Spleen (tissue), 7 donors: Measurements from ENCODE around the gene SMARCC2.

Source experiments
- POLR2AphosphoS5 ChIP-seq, 3 donors: sonication (generic); formaldehyde crosslinking; IDR thresholded peaks; one replicate each; pipeline ENCODE4 v1.5.1; 2017; ENCODE audit warnings: antibody characterized with exemption in 3 of 3
- TF ChIP-seq, protein P1 (sequence below), 11 experiments: fragments of 200-600 bp in 7 of 11; fragments of 450-650 bp in 4 of 11; sonication (generic) in 4 of 11; IDR thresholded peaks in 8 of 11; conservative IDR thresholded peaks in 3 of 11; 1 replicate in 7 of 11; 2 replicates in 4 of 11; pipeline versions ENCODE4 v1.4.0 to v1.8.0; 2016 to 2021; ENCODE audit warnings: antibody characterized with exemption in 11 of 11, inconsistent platforms in 4 of 11, mild to moderate bottlenecking in 1 of 11
- donor health status: DM: no; HTN: no; CAD: no; lungs with moderate emphysema.
- donor health status: DM: no; HTN: no; CAD: no.
- donor health status: DM: no; HTN: no; CAD: no.

DNA sequence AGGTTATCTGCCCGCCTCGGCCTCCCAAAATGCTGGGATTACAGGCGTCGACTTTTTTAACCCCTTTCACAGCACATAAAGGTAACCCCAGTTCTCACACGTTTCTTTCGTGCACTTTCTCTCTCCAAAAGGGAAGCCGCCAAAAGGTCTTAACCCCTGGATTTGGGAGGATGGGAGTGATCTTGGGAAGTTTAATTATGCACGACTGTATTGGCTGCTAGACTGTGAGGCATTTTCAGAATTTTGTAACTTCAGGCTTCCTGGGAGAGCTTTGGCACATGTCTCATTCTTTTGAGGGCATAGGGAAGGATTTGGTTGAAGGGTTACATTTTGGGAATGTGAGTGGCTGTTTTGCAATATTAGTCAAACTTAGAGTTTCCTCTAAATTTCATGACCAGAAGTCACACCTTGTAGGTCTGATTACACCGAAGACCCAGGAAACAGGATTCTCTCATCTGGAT is 1.4 kb upstream of the SMARCC2 start:
- TF ChIP-seq, protein P1, sequence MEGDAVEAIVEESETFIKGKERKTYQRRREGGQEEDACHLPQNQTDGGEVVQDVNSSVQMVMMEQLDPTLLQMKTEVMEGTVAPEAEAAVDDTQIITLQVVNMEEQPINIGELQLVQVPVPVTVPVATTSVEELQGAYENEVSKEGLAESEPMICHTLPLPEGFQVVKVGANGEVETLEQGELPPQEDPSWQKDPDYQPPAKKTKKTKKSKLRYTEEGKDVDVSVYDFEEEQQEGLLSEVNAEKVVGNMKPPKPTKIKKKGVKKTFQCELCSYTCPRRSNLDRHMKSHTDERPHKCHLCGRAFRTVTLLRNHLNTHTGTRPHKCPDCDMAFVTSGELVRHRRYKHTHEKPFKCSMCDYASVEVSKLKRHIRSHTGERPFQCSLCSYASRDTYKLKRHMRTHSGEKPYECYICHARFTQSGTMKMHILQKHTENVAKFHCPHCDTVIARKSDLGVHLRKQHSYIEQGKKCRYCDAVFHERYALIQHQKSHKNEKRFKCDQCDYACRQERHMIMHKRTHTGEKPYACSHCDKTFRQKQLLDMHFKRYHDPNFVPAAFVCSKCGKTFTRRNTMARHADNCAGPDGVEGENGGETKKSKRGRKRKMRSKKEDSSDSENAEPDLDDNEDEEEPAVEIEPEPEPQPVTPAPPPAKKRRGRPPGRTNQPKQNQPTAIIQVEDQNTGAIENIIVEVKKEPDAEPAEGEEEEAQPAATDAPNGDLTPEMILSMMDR (IDR thresholded peaks at IDR 0.05 in 8 of 11, conservative IDR thresholded peaks at IDR 0.05 in 3 of 11) = no peak
- no peak for TF ChIP-seq POLR2AphosphoS5 (IDR thresholded peaks at IDR 0.05)
